A549 (cell line): ENCODE measurements around the gene GCLC.

Experiments
- RFX5 ChIP-seq: fragments of 450-650 bp; IDR thresholded peaks from 2 replicates; pipeline ENCODE4 v1.7.1; 2014; ENCODE audit warnings: antibody characterized with exemption, mild to moderate bottlenecking, moderate library complexity
- SMC3 ChIP-seq: fragments of >200 bp; sonication (Bioruptor Twin); formaldehyde crosslinking; IDR thresholded peaks from 3 replicates; pipeline ENCODE4 v1.6.1; 2018; ENCODE audit warnings: inconsistent platforms
- TF ChIP-seq, protein P1 (sequence below): fragments of 450-650 bp; IDR thresholded peaks from 2 replicates; pipeline ENCODE4 v1.6.1; 2014; ENCODE audit warnings: antibody characterized with exemption

DNA sequence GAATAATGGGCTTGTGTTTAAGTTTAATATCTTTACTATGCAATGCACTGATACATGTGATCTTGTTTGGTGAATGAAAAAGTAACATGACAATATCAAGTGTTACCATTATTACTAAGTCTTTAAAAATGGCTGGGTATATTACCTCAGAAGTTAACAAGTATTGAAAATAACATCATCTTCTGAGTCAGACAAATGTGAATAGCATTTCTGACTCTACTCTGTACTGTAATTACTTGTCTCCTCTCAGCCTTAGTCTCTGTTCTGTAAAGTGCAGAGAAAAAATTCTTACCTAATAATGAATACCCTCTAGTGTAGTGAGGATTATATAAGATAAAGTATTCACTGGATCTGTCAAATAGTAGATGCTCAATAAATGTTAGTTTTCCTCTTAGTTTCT, 47.0 kb upstream of the GCLC start:
- no peak for TF ChIP-seq RFX5
- TF ChIP-seq, protein P1, sequence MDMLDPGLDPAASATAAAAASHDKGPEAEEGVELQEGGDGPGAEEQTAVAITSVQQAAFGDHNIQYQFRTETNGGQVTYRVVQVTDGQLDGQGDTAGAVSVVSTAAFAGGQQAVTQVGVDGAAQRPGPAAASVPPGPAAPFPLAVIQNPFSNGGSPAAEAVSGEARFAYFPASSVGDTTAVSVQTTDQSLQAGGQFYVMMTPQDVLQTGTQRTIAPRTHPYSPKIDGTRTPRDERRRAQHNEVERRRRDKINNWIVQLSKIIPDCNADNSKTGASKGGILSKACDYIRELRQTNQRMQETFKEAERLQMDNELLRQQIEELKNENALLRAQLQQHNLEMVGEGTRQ = no peak
- no peak for TF ChIP-seq SMC3
